Stimulated activated CD8-positive, alpha-beta memory T cell treated with anti-CD3 and anti-CD28 coated beads, Interleukin-15, amount 100 ng/mL, for 1 hour (primary cell): ENCODE results near the gene CD320.
"Not testable (repeated sequence)": the region's sequence is repeated elsewhere in the genome, so short reads cannot be mapped to it uniquely, and the experiment has no call there.

ENCODE experiments used
- DNase-seq: peaks from one replicate; pipeline ENCODE4 v3.0.0-alpha.2; 2020; ENCODE audit warnings: low read depth

CD320 gene

DNA sequence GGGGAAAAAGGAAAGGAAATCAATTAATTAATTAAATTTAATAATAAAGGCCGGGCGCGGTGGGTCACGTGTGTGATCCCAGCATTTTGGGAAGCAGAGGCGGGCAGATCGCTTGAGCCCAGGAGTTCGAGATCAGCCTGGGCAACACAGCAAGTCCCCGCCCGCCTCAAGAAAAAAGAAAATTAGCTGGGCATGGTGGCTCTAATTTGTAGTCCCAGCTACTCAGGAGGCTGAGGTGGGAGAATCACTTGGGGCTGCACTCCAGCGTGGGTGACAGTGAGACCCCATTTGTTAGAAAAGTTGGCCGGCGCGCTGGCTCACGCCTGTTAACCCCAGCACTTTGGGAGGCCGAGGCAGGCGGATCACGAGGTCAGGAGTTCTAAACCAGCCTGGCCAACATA is 733 bp upstream of the CD320 start:
- no peak for DNase-seq

DNA sequence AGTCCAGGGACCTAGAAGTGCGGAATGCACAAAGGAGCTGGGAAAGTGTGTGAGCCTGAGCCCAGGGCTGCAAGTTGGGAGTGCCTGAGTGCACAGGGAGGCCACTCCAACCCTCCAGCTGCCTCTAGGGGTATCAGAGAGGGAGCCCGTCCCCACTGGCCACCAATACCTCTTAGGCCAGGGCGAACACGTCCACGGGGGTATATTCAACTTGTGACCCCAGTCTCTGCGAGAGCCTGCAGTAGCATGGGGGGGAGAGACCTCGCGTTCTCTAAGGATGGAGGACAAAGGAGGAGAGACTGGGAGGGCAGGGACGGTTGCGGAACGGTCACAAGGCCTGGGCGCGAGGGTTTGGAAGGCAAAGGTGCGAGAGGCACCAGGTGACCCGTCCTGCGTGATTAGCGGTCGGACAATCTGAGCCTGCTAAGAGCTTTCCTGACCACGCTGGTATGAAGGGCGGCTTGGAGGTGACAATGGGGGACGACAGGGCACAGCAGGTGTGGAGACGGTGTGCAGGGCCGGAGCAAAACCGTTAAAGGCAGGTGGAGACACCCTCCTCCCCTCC is 676 bp downstream of the CD320 start:
- DNase-seq: no peak

DNA sequence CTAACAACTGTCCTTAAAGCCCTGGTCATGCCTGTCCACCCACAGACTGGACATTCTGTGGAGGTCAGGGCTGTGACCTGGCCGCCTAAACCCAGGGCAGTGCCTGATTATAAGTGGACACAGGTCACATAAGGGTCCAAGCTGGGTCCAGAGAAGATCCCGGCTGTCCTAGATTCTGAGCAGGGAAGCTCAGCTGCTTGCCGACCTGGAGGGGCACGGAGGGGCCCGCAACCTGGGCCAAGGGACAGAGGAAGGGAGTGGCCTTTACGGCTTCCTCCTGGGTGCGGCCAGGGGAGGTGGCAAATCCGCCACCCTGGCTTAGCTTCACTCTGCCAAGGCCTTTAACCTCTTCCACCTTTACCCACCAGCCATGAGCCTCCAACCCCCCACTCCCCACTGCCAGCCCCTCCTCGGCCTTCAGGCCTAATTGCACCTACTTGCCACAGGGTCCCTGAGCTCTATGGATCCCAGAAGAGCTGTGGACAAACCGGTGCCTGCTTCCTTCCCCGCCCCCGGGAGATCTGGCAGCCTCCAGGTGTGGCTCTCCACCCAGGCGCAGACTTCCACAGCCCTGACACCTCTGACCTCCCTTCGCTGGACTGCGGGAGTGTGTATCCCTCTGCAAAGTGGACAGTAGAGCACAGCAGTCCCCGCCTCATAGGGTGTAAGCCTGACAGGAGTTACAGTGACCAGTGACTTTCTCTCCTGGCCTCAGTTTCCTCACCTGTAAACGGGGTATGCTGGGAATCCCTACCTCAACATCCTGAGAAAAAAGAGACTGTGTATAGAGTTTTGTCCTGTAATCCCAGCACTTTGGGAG is 1.7 kb downstream of the CD320 start:
- no peak for DNase-seq

DNA sequence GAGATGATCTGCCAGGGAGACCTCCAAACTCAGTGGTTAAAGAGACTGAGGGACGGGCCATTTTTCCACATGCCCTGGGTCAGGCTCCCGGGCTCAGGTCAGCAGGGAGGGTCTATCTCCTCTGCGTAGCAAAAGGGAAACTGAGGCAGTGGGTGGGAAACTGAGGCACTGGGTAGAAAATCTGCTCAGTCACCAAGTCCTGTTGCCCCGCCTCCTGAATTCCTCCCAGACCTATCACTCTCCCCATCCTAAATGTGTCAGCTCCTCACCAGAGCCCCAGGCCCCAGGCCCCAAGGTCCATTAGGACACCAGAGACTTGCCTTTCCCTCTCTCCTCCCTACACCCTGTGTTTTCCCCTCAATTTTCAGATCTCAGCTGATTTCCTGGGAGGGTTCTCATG is 2.4 kb downstream of the CD320 start:
- no peak for DNase-seq

DNA sequence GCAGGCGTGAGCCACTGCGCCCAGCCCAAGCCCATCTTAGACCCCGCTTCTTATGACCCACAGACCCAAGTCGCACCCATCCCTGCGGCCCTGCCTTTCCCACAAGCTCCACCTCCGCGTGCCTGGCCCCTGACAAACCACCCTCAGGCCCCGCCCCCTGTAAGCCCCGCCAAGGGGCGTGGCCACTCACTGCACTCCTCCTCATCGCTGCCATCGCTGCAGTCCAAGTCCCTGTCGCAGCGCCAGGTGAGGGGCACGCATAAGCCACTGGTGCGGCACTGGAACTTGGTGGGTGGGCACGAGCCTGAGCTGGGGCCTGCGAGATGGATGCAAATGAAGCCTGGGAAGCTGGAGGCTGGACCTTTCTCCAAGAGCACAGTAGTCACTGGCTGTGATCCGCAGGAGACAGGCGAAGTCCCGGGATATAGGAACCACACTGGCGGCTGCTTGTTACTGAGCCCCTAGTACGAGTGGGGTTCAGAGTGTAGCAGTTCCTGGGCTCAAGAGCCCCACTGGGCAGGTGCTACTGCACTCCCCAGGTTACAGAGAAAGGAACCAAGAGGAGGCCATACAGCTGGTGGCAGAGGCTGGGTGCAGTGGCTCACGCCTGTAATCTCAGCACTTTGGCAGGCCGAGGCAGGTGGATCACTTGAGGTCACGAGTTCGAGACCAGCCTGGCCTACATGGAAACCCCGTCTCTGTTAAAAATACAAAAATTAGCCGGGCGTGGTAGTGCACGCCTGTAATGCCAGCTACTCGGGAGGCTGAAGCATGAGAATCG is 3.1 kb downstream of the CD320 start:
- no peak for DNase-seq

DNA sequence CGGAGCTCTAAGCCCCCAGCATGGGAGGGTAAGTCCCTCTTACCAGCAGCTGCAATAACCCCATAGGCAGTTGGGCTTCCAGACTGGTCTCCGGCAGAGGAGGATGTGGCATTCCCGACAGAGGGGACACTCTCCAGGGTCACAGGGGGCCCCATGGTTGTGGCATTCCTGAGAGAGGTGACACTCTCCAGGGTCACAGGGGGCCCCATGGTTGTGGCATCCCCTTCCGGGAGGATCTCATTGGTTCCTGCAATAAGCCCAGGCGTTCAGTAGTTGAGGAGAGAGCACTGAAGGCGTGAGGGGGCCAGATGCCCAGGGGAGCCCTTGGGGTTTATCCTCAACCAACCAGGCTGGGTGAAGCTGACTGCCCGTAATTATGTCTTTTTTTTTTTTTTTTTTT is 5.4 kb downstream of the CD320 start:
- no peak for DNase-seq

DNA sequence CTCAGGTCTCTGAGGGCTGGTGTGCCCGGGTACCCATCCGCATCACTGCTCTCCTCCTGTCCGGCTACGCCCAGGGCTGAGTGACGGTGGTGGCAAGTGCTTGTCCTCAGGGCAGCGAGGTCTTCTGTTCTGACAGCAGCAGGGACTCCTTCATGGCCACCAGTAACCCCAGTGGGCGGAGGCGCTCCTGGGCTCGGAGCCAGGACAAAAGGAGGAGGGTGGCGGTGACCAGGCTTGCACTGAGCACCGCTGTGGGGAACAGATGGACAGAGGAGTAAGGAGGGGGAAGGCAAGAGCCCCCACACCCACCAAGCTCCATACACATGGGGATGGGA is 5.8 kb downstream of the CD320 start:
- no peak for DNase-seq

DNA sequence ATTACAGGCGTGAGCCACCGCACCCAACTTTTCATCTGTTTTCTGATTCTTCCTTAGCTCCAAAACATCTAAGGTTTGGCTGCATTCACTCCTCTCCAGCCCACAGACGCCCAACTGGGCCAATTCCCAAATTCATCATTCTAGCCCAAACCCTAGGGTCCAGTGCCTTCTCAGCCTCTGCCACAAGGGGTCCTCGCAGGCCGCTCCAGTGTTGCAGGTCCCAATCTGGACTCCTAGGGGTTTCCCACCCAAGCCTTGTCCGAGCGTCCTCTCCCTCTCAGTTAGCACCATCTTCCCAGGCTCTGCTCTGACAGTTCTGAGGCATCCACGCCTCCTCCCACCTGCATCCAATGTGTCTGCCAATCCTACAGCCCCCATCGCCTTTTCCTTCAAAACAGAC is 16.8 kb downstream of the CD320 start:
- DNase-seq: not testable (repeated sequence)

DNA sequence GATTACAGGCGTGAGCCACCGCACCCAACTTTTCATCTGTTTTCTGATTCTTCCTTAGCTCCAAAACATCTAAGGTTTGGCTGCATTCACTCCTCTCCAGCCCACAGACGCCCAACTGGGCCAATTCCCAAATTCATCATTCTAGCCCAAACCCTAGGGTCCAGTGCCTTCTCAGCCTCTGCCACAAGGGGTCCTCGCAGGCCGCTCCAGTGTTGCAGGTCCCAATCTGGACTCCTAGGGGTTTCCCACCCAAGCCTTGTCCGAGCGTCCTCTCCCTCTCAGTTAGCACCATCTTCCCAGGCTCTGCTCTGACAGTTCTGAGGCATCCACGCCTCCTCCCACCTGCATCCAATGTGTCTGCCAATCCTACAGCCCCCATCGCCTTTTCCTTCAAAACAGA is 31.6 kb downstream of the CD320 start:
- DNase-seq: not testable (repeated sequence)

DNA sequence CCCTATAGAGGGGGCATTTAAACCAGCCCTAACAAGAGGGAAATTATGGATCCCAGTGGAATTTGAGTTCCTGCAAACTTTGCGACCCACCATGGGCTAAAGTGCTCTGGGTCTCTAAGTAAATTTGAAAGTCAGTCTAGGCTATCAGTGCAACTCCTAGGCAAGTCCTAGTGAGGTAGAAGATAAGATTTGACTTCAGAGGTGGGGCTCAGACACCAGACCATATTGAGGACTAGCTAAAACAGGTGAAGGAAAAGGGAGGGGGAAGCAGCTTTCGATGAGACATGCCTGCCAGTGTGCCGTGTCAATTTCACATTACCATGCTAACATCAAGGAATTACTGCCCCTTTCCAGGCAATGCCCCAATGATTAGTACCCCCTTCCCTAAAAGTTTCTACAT is 38.4 kb downstream of the CD320 start:
- DNase-seq: no peak

DNA sequence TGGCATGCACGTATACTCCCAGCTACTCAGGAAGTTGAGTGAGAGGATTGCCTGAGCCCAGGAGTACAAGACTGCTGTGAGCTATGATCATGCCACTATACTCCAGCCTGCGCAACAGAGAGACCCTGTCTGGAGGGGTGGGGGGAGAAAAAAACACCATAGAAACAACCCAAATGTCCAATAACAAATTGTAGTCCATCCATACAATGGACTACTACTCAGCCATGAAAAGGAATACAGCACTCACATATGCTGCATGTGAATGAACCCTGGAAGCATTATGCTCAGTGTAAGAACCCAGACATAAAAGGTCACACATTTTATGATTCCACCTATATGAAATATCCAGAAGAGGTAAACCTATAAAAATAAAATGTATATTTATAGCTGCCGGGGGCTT is 42.3 kb downstream of the CD320 start:
- no peak for DNase-seq

DNA sequence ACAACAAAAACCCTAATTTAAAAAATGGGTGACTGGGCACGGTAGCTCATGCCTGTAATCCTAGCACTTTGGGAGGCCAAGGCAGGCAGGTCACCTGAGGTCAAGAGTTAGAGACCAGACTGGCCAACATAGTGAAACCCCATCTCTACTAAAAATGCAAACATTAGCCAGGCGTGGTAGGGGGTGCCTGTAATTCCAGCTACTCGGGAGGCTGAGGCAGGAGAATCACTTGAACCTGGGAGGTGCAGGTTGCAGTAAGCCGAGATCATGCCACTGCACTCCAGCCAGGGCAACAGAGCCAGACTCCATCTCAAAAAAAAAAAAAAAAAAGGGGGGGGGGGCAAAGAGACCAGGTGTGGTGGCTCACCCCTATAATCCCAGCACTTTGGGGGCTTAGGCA is 43.9 kb downstream of the CD320 start:
- not testable (repeated sequence) for DNase-seq

DNA sequence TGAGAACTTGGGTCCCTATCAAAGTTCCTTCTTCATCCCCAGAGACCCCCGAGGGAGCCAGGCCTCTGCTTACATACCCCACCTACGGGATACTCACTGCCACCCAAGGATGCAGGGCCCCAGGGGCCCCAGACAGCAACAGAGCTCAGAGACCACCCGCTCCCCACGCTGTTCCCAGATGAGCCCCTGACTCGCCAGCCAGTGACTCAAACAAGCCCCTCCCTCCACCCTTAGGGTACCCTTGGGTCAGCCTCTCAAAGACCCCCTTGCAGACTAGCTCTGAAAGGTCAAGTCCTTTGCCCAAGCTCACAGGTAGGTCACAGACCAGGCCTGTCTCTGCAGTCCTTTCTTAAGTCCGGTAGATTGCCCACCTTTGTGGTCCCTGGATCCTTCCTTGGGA is 45.7 kb downstream of the CD320 start:
- no peak for DNase-seq

DNA sequence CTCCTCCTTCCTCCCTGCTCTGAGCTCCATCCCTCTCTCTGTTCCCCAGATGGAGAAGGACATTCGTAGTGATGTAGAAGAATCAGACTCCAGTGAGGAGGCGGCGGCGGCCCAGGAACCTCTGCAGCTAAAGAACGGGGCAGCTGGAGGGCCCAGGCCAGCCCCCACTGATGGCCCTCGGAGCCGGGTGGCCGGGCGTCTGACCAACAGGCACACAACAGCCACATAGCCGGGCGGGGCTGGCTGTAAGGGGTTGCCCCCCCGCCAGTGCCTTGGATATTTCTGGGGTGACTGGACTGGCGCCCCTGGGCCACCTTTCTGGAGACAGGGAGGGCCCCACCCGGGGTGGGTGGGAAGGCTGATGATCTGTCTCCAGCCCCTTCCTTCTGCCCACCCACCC is 46.3 kb downstream of the CD320 start:
- no peak for DNase-seq

DNA sequence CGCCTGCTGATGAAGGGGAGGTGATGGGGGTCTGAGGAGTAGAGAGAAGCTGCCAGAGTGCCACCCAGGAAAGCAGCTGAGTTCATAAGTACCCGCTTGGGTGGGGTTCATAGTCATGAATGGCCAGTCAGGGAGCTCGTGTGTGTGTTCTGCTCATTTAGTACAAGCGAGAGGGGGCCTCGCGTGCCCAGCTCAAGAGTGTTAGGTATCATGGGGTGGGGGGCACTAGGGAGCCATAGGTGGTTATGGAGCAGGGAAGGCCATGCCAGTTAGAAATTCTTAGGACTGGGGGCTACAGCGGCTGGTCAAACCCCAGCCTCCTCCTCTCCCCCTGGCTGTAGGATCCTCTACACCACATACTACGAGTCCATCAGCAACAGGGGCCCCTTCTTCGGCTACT is 46.8 kb downstream of the CD320 start:
- DNase-seq: no peak

DNA sequence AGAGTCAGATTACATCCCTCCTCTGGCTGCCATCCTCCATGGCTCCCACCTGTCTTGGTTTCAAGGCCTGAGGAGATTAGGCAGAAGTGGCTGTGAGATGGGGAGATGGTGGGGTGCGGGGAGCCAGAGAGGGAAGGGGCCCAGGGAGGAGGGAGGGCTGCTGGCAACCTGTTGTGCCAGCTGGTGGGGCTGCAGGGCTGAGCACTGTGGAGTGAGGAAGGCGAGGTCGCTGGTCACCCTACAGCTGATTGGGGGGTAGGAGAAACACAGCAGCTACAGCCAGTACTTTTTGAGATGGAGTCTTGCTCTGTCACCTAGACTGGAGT is 48.3 kb downstream of the CD320 start:
- no peak for DNase-seq

DNA sequence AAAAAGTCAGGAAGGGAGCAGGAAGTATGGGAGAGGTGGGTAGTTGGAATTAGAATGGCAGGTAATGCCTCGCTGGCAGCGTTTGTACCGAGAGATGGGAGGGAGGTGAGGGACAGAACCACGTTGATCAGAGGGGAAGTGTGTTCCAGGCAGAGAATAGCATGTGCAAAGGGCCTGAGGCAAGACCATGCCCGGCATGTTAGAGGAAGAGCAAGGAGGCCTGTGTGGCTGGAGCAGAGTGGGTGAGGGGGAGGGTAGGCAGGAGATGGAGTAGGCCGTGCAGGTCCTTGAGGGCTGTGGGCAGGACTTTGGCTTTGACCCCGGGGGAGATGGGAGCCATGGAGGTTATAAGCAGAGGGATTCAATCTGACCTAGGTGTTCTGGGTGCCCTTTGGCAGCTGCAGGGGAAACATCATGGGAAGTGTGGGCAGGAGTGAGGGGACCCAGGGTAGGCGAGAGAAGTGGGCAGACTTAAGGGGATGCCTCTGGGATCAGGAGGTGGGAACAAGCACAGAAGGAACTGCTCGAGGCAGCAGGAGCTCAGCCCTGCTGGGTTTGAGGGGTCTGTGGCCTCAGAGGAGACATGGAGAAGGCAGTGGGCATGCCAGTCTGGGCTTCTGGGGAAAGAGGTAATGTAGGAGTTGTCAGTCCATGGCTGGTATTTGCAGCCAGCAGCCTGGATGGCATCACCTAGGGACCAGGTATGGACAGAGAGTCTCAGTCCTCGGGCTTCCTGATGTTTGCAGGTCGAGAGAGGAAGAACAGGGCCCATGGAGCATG is 48.8 kb downstream of the CD320 start:
- DNase-seq: no peak

DNA sequence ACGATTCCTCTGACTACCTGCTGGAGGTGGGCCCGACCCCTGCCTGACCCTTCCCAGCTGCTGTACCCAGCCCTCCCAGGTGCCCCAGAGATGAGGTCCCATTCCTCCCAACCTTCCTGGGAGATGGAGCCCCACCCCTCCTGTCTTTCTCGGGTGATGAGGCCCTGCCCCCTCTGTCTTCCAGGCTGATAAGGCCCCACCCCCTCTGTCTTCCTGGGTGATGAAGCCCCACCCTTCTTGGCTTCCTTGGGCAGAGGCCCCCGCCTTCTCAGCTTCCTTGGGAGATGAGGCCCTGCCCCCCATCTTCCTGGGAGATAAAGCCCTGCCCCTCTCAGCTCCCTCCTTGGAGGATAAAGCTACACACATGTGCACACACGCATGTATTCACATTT is 51.1 kb downstream of the CD320 start:
- DNase-seq: no peak

DNA sequence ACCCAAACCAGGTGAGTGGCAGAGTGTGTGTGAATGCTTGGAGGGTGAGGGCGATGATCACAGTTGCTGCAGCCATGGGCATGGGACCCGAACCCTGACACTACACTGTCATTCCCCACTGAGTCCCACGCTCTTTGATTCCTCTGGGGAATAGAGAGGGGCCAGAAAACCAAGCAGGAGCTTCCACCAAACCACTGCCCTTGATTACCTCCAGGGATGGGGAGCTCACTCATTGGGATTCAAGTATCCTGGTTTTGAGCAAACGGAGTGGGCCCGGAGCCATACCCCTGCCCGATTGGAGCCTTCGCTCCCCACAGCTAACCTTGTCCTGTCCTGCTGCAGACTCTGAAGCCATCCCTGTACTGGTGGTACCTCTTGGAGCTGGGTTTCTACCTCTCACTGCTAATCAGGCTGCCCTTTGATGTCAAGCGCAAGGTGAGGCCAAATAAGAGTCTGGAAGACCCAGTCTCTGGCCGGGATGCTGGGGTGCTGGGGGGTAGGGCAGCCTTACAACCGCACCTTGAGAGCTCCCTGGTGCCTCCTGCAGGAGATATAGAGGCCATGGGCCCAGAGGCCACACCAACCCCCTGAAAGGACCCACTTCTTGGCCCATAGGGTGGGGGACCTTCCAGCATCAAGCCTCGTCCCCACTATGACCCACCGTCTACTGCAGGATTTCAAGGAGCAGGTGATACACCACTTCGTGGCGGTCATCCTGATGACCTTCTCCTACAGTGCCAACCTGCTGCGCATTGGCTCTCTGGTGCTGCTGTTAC is 51.7 kb downstream of the CD320 start:
- DNase-seq: no peak

DNA sequence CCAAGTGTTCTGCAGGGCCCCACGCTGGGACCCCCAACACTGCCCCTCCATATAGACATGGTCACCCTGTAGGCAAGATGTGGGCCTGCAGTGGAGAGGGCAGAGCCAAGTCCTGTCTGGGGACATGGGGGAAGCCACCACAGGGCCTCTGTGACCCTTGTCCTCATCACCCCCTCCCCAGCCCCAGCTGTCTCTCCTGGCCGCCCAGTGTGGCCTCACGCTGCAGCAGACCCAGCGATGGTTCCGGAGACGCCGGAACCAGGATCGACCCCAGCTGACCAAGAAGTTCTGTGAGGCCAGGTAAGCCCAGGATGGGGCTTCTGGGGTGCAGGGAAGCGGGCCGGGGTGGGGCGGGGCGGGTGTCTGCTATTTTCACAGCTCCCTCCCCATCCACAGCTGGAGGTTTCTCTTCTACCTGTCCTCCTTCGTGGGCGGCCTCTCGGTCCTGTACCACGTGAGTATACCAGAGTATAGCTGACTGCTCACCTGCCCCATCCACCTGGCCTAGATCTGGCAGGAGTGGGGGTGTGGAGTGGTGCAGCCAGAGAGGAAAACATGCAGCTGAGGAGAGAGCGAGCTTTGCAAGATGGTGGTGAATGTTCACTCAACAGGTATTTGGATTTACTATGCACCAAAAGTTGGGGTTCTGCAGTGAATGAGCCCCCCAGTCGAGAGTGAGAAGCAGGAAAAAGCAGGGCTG is 52.6 kb downstream of the CD320 start:
- no peak for DNase-seq

DNA sequence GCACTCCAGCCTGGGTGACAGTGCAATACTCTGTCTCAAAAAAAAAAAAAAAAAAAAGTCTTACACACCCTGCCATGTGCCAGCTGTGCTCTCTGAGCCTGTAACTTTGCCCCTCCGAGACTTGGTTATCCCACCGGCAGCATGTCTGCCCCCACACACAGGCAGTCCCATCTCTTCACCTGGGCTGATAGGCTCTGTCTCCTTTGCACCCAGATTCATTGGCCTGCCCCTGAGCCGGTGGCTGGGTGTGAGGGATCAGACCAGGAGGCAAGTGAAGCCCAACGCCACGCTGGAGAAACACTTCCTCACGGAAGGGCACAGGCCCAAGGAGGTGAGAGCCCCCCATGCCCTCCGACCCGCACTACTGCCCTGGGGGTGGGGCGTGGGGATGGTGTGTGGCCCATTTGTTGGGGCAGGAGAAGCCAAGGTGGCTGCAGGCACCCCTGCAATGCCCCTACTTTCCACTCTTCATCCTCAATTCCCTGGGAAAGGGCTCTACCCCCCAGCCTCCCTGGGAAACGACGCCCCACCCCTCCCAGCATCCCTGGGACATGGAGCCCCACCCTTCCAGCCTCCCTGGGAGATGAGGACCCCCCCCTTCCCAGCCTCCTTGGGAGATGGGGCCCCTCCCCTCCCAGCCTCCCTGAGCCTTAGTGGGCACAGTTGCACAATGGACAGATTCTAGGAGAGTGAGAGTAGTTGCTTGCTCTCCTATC is 53.7 kb downstream of the CD320 start:
- no peak for DNase-seq
